HG02642 (cell line): ENCODE results near the gene POC1A.

Experiments used
- ATAC-seq: cut with Tn5 transposase; IDR thresholded peaks from one replicate; pipeline ENCODE4 v1.9.1; 2021; ENCODE audit warnings: mild to moderate bottlenecking; ENCODE audit not compliant: unreplicated experiment, poor library complexity

POC1A gene

DNA sequence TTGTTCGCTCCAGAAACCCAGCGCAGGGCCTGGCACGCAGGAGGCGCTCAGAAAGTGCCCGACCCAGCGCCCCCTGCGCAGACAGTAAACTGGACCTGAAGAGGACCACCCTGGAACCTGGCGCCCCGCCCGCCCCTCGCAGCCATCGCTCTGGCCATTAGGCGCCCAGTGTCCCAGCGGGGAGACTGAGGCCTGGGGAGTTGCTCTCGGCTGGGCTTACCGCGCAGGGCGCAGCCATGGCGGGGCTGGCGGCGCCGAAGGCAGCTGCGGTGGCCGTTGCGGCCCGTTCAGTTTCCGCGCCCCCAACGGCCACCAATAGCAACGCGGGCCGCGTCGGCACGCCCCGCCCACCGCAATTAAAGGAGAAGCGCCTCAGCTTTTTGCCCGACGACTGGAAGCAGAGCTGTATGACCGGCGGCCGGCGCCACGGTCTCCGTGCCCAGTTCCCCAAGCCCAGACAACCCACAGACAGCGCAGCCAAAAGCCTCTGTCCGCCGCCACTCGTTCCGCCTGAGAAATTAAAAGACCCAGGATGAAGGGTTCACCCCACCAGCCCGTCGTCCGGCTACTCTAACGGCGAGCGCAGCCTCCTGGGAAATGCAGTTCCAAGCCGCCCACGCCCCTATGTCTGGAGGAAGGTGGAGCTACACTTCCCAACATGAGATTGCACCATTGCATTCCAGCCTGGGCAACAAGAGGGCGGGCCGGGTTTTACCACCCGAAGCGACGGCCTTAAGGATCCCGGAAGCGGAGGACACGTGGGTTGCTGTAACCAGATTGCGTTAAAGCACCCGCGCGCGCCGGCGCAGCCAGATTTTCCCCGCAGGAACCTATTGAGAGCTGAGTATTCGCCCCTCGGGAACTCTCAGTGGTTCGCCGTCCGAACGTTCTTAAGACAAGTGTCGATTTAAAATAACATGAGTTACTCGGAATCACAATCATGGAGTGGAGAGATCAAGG is at the start of gene POC1A:
Gene POC1A, minus strand, starts transcription at position 289 of the 960 bp plus-strand sequence. Its CDS starts 51 bp downstream, at position 238.
- ATAC-seq = peak; percentile 83

GRCh38 chr3:52203701-52204100 is 49.5 kb upstream of the POC1A start:
- ATAC-seq = no peak

DNA sequence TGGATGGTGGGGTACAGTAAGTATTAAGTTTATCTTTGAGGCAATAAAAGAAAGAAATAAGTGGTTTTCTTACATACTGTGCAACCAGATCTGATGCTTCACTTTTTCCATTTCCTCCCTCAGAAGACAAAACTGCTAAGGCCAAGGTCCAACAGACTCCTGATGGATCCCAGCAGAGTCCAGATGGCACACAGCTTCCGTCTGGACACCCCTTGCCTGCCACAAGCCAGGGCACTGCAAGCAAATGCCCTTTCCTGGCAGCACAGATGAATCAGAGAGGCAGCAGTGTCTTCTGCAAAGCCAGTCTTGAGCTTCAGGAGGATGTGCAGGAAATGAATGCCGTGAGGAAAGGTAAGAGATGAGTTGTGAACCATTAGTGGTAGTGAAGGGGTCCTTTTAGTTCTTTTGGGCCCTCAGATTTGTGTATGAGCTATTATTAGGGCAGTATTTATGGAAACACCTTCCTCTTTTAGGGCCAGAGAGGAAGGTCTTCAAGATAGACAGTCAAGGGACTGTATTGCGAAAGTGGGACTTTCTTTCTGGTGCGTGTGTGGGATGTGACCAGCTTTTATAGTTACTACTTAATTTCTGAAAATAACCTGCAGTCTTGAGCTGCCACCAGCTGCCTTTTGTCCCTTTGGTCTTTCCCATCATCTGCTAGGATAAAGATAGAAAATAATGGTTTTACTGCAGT is 48.3 kb upstream of the POC1A start:
- no peak for ATAC-seq

DNA sequence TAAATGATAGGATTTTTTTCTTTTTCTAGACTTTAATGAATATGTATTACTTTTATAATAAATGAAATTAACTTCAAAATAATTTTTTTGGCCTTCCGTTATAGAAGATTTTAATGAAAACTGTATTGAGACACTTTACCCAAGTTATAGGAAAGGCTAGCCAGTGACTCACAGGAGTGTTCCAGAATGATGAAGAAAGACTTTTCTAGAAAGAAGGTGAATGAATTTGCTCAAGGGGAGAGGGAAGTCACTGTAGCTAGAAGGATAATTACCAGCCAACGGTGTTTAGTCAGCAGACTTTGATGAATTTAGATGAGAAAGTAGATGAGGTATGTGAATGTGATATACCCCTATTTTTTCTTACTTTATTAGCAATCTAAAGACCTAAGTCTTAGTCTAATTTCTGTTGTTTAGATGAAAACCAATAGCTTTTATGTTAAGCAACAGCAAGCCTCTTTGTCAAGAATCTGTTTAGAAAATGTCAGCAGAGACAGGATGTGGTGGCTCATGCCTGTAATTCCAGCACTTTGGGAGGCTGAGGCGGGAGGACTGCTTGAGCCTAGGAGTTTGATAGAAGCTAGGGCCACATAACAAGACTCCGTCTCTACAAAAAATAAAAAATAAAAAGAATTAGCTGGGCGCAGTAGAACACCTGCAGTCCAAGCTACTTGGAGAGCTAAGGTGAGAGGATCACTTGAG is 46.9 kb upstream of the POC1A start:
- ATAC-seq = no peak

- ATAC-seq = no peak
These were observed 44.7 kb upstream of the POC1A start for GRCh38 chr3:52198643-52199608.

- ATAC-seq = peak; percentile 78
These were observed 43.8 kb upstream of the POC1A start, which contains the start of gene ALAS1 for GRCh38 chr3:52197842-52198625. Gene ALAS1, plus strand, starts transcription at chr3:52198160. Its CDS starts 1,082 bp downstream, at chr3:52199242.

- no peak for ATAC-seq
These were observed 43.2 kb upstream of the POC1A start for GRCh38 chr3:52197499-52197841.

DNA sequence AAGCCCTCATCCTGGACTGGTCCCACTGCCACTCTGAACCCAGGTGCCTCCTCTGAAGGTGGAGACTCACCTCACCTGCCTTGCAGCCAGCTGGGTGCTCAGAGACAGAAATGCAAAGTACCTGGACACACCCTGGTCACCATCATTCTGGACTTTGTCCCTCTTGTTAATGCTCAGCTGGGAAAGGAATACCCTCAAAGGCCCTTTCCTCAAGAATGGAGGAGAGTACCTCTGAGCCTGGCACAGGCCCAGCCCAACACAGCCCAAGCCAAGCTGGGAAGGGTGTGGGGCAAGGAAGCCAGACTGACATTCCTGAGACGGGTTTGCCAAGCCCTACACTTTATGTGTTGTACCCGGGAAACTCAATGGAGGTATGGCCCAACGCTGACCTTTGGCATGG is 42.8 kb upstream of the POC1A start:
- ATAC-seq = no peak

GRCh38 chr3:52195823-52196331 is 41.7 kb upstream of the POC1A start:
- no peak for ATAC-seq

DNA sequence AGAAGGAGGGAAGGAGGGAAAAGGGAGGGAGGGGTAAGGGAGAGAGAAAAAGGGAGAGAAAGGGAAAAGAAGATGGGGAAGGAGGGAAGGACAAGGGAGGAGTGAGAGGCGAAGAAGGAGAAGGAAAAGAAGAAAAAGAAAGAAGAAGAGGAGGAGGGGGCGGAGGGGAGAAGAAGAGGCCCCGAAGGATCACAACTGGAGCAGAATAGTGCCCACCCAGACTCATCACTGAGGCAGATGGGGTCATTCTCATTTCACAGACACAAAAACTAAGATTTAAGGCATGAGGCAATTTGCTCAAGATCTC is 41.0 kb upstream of the POC1A start:
- ATAC-seq = no peak

DNA sequence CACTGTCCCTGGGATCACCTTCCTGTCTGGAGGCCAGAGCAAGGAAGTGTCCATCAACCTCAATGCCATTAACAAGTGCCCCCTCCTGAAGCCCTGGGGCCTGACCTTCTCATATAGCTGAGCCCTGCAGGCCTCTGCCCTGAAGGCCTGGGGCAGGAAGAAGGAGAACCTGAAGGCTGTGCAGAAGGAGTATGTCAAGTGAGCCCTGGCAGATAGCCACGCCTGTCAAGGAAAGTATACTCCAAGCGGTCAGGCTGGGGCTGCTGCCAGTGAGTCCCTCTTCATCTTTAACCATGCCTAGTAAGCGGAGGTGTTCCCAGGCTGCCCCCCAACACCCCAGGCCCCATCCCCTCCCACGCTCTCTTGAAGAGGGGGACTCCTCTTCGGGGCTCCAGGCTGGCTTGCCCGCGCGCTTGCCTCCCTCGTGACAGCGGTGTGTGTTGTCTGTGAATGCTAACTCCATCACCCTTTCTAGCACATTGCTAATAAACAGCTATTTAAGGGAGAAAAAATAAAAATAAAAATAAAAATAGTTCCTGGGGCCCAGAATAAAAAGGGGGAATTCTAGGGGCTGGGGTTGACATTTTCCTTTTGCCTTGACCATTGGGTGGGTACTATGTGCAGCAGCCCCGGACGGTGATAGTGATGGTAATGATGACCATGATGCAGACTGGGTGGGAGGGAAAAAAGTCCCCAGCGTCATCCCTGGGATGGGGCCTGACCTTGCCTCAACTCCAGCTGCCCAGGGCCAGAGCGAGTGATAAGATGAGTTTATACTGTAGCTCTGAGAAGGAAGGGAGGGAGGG is 40.5 kb upstream of the POC1A start:
- no peak for ATAC-seq

GRCh38 chr3:52193065-52193464 is 38.8 kb upstream of the POC1A start:
- ATAC-seq = no peak

- no peak for ATAC-seq
These were observed 37.4 kb upstream of the POC1A start for GRCh38 chr3:52191663-52192062.

DNA sequence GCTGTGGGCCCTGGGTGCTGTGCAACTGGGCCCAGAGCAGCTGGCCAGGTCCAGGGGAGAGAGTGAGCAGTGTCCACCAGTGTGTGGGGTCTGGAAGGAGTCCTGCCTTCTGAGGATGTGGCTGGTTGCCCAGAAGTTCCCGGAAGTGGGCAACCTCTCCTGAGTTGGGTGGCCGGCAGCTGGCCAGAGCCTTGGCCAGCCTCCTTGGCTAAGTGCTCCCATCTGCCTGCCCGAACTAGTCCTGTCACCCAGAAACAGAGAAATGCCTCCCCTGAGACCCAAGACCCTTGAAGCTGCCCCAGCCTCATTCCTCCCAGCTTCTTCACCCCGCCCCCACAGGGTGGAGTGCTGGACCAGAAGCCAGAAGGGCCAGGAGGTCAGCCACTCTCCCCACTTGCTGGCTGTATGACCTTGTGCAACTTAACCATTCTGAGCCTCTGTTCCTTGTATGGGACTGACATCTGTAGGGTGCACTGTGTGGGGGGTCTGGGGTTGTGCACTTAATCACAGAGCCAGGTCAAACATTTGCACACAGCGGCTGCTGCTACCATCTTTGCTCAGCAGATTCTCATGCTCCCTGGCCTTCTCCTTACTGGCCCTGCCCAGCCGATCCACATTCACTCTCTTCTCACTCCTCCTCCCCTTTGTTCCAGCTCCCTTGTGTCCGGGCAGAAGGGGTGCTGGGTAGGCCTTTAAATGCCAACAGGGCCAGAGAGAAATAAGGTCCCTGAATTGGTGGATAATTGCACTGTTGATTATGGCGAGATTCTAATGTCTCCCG is 36.3 kb upstream of the POC1A start:
- ATAC-seq = no peak

- no peak for ATAC-seq
These were observed 34.3 kb upstream of the POC1A start for GRCh38 chr3:52188556-52188955.

- no peak for ATAC-seq
These were observed 32.5 kb upstream of the POC1A start for GRCh38 chr3:52186729-52187128.

GRCh38 chr3:52185837-52186236 is 31.6 kb upstream of the POC1A start:
- ATAC-seq = no peak
